Dendritic cell treated with granulocyte-macrophage colony-stimulating factor and Interleukin-4, amounts not matched to agents 40 ng/mL and 50 ng/mL, for 4 days (primary cell): ENCODE results near the gene EXOC4.

Experiments used
- H3K27ac Mint-ChIP-seq: one replicate; pipeline ENCODE4 v1.8.0; 2022; ENCODE audit warnings: mild to moderate bottlenecking, mixed read lengths
- H3K27me3 Mint-ChIP-seq: one replicate; pipeline ENCODE4 v1.8.0; 2022; ENCODE audit warnings: mild to moderate bottlenecking, mixed read lengths
- H3K36me3 Mint-ChIP-seq: one replicate; pipeline ENCODE4 v1.8.0; 2022; ENCODE audit warnings: low read depth, mixed read lengths
- H3K4me1 Mint-ChIP-seq: one replicate; pipeline ENCODE4 v1.8.0; 2022; ENCODE audit warnings: low read depth, mixed read lengths
- H3K4me3 Mint-ChIP-seq: one replicate; pipeline ENCODE4 v1.8.0; 2022; ENCODE audit warnings: mild to moderate bottlenecking, moderate library complexity, mixed read lengths
- H3K9me3 Mint-ChIP-seq: one replicate; pipeline ENCODE4 v1.8.0; 2022; ENCODE audit warnings: mixed read lengths
- intact Hi-C: fragments of 100-400 bp; cut with micrococcal nuclease; formaldehyde crosslinking; loops from one replicate; pipeline ENCODE4 v1.15.0; 2022

EXOC4 gene

DNA sequence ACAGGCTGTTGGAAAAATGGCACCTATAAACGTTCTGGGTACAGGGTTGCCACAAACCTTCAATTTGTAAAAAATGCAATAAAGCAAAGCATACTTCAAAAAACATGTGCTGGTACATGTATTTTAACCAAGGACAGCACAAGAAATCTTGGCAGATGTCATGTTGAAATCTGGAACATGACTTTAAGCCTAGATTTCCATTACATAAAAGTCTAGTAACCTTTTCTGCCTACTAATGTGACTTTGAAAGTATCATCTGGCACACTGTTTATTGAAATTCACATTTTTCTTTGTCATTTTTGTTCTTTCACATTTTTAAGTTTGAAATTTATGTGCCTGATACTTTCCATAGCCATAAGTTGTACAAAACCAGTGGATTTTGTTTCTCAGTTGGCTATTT, 296.8 kb downstream of the EXOC4 start:
- Mint-ChIP-seq H3K27me3 (no peaks in the 10 kb centered on the region), H3K27ac (no peak overlapping the region), H3K4me1 (no peaks in the 10 kb centered on the region), H3K36me3 (no peaks in the 10 kb centered on the region), H3K9me3 (no peaks in the 10 kb centered on the region), H3K4me3 (no peak overlapping the region)
- intact Hi-C loops, result no loop called here

DNA sequence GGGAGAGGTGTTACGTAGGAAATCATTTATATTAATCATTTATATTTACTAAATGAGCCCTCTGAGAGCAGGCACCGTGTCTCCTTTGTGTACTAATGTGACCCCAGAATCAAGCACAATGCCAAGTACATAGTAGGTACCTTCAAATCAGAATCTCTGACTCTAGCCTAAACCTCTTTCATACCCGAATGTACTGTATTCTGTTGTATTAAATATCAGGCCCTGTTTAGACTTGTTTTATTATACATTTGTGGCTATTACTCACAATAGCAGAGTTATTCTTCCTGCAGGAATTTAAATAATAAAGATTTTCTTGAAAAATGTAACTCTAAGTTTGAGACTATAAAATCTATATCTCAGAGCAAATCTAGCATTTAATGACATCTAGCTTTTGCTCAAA, 297.3 kb downstream of the EXOC4 start:
- Mint-ChIP-seq H3K9me3 (no peaks in the 10 kb centered on the region), H3K27me3 (no peaks in the 10 kb centered on the region), H3K27ac (no peak overlapping the region), H3K4me1 (no peaks in the 10 kb centered on the region), H3K36me3 (no peaks in the 10 kb centered on the region), H3K4me3 (no peak overlapping the region)
- intact Hi-C loops, result no loop called here

DNA sequence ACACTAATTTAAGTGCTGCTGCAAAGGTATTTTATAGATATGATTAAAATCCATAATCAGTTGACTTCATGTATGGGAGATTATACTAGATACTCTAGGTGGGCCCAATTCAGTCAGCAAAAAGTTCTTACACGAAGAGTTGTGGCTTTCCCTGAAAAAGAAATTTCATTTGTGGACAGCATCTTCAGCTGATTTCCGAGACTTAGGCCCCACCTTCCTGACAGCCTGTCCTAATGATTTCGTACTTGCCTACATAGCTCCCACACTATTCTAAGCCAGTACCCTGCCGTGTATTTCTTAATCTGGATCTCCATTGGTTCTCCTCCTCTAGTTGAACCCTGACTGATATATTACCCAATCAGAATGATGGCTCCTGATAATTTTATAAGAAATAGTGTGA, 297.9 kb downstream of the EXOC4 start:
- H3K27me3 Mint-ChIP-seq, result no peaks in the 10 kb centered on the region
- H3K36me3 Mint-ChIP-seq, result no peaks in the 10 kb centered on the region
- H3K9me3 Mint-ChIP-seq, result no peaks in the 10 kb centered on the region
- intact Hi-C loops, result no loop called here
- H3K4me3 Mint-ChIP-seq, result no peak overlapping the region
- no peak overlapping the region for H3K27ac Mint-ChIP-seq
- no peaks in the 10 kb centered on the region for H3K4me1 Mint-ChIP-seq

DNA sequence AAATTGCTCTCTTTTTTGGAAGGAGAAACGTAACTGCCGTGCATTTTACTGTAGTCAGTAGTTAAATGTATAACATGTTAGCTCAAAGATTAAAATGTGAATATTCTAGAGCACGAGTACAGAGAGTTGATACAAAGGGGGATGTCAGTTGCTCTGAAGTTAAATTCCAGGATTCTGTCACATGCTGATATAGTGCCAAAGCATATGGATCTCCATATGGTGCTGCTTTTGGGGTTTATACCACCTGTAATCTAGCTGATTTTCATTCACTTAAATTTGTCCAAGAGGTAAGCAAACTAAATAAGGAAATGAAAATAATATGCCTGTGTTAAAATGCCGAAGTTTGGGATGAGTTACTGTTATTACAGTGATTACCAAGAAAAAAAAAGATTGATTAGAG, 298.6 kb downstream of the EXOC4 start:
- H3K36me3 Mint-ChIP-seq, result no peaks in the 10 kb centered on the region
- H3K4me1 Mint-ChIP-seq, result no peaks in the 10 kb centered on the region
- no peaks in the 10 kb centered on the region for H3K9me3 Mint-ChIP-seq
- H3K27me3 Mint-ChIP-seq, result no peaks in the 10 kb centered on the region
- no peak overlapping the region for H3K27ac Mint-ChIP-seq
- intact Hi-C loops, result no loop called here
- H3K4me3 Mint-ChIP-seq, result no peak overlapping the region

DNA sequence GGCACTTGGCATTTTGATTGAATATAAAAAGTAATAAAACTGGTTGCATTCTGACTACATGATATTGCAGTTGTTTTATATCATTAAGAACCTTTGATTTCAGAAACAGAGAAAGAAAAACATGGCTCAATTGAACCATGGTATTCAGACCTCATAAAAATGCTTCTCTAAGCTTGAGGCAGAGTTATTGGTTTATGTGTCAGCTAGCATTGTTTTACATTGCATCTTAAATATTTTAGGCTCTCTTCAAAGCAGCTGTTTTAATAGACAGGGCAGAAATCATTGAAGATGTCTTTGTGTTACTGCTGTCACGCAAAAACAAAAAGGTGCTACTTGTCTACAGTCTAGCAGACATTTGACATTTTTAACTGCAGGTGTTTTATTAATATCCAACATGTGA, 299.2 kb downstream of the EXOC4 start:
- H3K9me3 Mint-ChIP-seq, result no peaks in the 10 kb centered on the region
- no peaks in the 10 kb centered on the region for H3K4me1 Mint-ChIP-seq
- H3K27ac Mint-ChIP-seq, result no peak overlapping the region
- no peaks in the 10 kb centered on the region for H3K36me3 Mint-ChIP-seq
- H3K4me3 Mint-ChIP-seq, result no peak overlapping the region
- intact Hi-C loops, result no loop called here
- H3K27me3 Mint-ChIP-seq, result no peaks in the 10 kb centered on the region

DNA sequence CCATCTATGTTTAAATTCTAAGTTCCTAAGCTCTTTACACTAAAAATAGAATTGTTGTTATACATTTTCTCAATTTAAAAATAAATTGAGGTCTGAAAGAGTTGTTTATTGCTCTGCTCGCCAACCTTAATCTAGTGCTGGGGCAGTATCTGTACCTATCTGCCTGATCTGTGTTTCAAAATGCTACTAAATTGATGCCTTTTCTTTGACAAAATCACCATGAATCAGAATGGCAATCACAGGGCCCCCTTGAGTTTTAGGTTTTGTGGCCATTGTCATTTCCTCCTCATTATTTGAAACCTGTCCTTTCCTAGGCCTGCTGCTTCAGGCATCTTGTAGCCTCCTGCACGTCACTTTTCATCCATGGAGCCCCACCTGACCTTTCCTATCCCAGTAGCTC, 301.5 kb downstream of the EXOC4 start:
- intact Hi-C loops, result no loop called here
- Mint-ChIP-seq H3K9me3 (no peaks in the 10 kb centered on the region), H3K4me1 (no peaks in the 10 kb centered on the region), H3K27ac (no peak overlapping the region), H3K4me3 (no peak overlapping the region), H3K27me3 (no peaks in the 10 kb centered on the region), H3K36me3 (no peaks in the 10 kb centered on the region)

DNA sequence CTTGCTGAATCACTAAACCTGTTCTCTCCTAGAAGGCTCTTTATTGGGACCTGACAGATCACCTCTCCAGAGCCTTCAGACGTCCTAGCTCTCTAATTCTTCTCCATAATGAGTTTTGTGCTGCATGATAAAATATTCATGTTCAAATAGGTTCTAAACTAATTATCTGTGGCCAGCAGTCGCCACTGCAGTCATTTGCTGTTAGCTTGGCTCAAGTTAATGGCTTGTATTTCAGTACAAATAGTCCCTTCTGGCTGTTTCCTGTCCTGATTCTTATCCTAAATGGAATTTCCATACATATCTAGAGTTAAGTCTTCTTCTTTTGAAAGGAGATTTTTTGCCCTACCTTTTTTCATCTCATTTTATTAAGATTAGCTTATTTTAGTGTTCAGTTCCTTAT, 303.2 kb downstream of the EXOC4 start:
- Mint-ChIP-seq H3K4me3 (no peak overlapping the region), H3K4me1 (no peaks in the 10 kb centered on the region), H3K36me3 (no peaks in the 10 kb centered on the region), H3K27me3 (no peaks in the 10 kb centered on the region), H3K9me3 (no peaks in the 10 kb centered on the region), H3K27ac (no peak overlapping the region)
- intact Hi-C loops, result loop anchor here (5.0 kb wide), 1 partner anchor 191 kb away; no protein-coding TSS in a partner anchor

DNA sequence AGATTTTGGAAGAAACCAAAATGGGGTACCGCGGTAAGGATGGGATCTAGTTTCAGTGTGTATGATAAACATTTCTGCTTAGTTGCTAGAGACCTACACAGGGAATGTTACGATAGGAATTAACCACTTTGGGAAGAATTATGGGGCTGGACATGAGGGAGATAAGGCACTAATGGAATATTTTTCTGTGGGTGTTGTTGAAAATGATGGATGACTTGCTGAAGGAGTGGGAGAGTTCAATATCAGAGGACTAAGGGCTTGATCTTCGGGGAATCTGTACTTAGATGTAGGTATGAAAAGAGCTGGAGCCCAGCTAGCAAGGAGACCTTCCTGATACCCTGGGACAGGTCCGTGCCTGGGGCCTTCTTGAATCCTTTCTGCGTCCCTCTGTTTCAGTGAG, 303.7 kb downstream of the EXOC4 start:
- Mint-ChIP-seq H3K4me1 (no peaks in the 10 kb centered on the region), H3K36me3 (peaks cover 3% of the 10 kb centered on the region), H3K27ac (no peak overlapping the region), H3K27me3 (no peaks in the 10 kb centered on the region), H3K9me3 (no peaks in the 10 kb centered on the region), H3K4me3 (no peak overlapping the region)
- intact Hi-C loops, result loop anchor here (5.0 kb wide), 1 partner anchor 191 kb away; no protein-coding TSS in a partner anchor

DNA sequence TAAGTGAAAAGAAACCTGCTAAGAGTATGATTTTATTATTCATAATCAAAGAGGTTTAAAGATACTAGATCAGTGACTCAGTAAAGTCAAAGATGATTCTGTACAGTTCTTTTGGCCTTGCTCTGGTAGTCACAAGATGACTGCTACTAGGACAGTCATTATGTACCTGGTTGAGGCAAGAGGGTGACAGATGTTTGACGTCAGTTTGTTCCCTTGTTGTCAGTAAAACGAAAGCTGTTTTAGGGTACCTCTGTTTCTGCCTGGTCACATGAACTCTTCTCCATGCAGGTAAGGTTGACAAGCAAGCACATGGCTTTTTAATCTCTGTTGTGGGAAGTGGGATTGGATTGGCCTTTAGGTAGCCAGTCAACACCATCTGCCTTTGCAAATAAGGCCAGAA, 308.0 kb downstream of the EXOC4 start:
- Mint-ChIP-seq H3K36me3 (peaks cover 6% of the 10 kb centered on the region), H3K27ac (no peak overlapping the region), H3K4me3 (no peak overlapping the region), H3K4me1 (no peaks in the 10 kb centered on the region), H3K9me3 (no peaks in the 10 kb centered on the region), H3K27me3 (no peaks in the 10 kb centered on the region)
- intact Hi-C loops, result no loop called here

DNA sequence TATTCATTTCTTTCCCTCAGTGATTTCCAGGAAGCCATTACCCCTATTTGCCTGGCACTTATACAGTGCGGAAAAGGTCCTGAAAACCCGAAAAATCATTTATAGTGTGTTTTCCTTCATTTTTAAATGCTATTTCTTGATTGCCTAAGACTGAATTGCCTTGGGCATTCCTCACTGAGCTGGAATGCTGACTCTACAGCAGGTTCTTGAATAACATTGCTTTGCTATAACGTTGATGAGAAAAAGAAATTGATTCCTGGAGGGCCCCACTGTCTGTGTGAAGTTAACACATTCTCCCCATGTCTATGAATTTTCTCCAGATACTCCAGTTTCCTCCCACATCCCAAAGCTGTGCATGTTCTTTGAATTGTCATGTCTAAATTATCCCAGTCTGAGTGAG, 308.5 kb downstream of the EXOC4 start:
- intact Hi-C loops, result no loop called here

DNA sequence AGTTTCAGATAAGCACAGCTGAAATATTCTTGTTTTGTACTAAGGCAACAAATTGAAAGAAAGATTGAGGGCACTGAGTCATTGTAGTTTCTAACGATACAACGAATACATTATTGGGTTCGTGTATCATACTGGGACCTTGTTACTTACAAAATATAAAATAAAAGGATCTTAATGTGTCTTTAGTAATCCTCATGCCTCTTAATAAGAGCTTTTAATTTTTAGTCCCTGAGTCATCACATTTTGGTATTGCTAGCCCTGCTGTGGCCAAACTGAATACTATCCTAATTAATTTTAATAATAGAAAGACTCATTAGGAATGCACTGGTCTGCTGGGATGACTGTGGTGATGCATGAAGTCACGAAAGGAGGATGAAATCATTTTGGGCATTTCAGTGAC, 309.7 kb downstream of the EXOC4 start:
- no peaks in the 10 kb centered on the region for H3K27me3 Mint-ChIP-seq
- H3K4me1 Mint-ChIP-seq, result no peaks in the 10 kb centered on the region
- H3K9me3 Mint-ChIP-seq, result no peaks in the 10 kb centered on the region
- peaks cover 6% of the 10 kb centered on the region for H3K36me3 Mint-ChIP-seq
- H3K4me3 Mint-ChIP-seq, result no peak overlapping the region
- intact Hi-C loops, result no loop called here
- no peak overlapping the region for H3K27ac Mint-ChIP-seq

More for the DNA sequence above, 308.5 kb downstream of the EXOC4 start:
- Mint-ChIP-seq H3K9me3 (no peaks in the 10 kb centered on the region), H3K27me3 (no peaks in the 10 kb centered on the region), H3K36me3 (peaks cover 6% of the 10 kb centered on the region), H3K4me1 (no peaks in the 10 kb centered on the region), H3K4me3 (no peak overlapping the region), H3K27ac (no peak overlapping the region)

DNA sequence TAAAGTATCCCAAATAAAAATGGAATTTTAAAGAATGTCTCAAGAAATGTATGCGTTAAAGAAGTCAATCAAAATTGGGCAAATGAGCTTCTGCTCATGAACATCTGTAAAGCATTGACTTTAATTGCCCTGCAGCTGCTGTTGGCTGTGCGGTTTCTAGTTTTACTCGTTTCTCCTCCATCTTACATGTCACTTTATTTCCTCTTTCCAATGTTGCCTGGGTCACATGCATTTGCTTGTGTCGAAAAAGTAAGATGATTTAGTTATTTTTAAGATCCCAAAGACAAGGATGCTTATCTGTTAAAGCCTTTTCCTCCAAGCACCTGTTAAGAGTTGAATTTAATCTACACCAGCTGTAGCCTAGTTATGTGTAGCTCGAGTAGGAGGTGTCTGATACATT, 310.4 kb downstream of the EXOC4 start:
- intact Hi-C loops, result no loop called here
- Mint-ChIP-seq H3K27me3 (no peaks in the 10 kb centered on the region), H3K4me3 (no peak overlapping the region), H3K27ac (no peak overlapping the region), H3K4me1 (no peaks in the 10 kb centered on the region), H3K36me3 (peaks cover 6% of the 10 kb centered on the region), H3K9me3 (no peaks in the 10 kb centered on the region)

DNA sequence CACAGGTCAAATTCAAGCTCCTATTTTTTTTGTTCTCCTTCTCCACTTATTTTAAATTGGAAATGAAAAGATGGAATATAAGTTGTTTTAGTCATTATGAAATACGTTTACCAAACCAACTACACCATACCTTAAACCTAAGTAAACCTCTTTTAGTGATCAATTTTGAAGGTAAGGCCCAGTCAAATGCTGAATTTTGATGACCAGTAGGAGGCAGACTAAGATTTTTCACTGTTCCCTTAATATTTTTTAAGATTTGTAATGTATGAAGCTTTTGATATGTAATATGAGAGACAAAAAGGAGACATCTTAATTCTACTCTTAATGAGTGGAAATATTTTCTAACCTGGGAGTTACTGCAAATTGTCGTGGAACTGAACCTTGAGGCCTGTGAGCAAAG, 311.6 kb downstream of the EXOC4 start:
- Mint-ChIP-seq H3K9me3 (no peaks in the 10 kb centered on the region), H3K27ac (no peak overlapping the region), H3K27me3 (no peaks in the 10 kb centered on the region), H3K36me3 (peaks cover 6% of the 10 kb centered on the region), H3K4me3 (no peak overlapping the region), H3K4me1 (no peaks in the 10 kb centered on the region)
- intact Hi-C loops, result no loop called here

DNA sequence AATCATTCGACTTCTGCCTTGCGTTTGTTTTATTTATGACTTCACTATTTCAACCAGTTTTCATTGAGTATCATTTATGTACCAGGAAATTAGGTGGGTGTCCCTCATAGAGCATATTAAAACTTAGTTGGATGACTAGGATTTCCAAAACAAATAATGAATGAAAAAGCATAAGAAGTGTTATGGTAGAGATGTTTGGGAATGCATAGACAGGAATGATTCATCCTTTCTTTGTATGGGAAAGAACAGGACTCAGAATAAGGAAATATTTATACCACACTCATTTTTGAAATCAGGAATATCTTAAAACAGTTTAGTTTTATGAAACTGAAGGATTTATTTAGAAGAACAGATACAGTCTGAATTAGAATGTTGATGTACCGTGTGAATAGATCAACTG, 315.7 kb downstream of the EXOC4 start:
- intact Hi-C loops, result no loop called here
- H3K36me3 Mint-ChIP-seq, result no peaks in the 10 kb centered on the region
- no peak overlapping the region for H3K27ac Mint-ChIP-seq

DNA sequence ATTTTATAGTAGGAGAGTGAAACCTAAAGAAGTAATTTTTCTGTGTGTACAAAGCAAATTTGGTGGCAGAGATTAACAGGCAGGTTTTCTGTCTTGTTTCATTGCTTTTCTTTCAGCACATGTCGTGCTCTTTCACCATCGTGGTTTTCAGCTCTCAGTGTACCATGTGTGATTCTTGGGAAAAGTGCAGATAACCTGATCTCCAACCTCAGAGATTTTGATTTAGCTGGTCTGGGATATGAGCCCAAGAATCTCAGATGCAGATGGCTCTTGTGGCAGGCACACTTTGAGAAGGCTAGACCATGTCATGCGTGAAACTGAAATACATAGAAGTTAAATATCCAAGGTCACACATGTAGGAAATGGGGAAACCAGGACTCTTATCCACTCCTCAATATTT, 317.4 kb downstream of the EXOC4 start:
- no peaks in the 10 kb centered on the region for H3K4me1 Mint-ChIP-seq
- intact Hi-C loops, result no loop called here
- no peak overlapping the region for H3K27ac Mint-ChIP-seq
- no peaks in the 10 kb centered on the region for H3K36me3 Mint-ChIP-seq
- H3K27me3 Mint-ChIP-seq, result no peaks in the 10 kb centered on the region
- no peaks in the 10 kb centered on the region for H3K9me3 Mint-ChIP-seq
- H3K4me3 Mint-ChIP-seq, result no peak overlapping the region

More for the DNA sequence above, 315.7 kb downstream of the EXOC4 start:
- no peaks in the 10 kb centered on the region for H3K9me3 Mint-ChIP-seq
- no peaks in the 10 kb centered on the region for H3K27me3 Mint-ChIP-seq
- no peak overlapping the region for H3K4me3 Mint-ChIP-seq
- no peaks in the 10 kb centered on the region for H3K4me1 Mint-ChIP-seq
